Calu3 (cell line): ENCODE measurements around the gene ANKS1B. TPM values are rescaled to one million over a fixed set of nuclear protein-coding genes. Genes with fewer than 3 reads are reported as not detected.

Experiments used
- BruUV-seq: library from RNA; stranded (reverse); fragments of 400-500 nt; replicated peaks from 2 replicates; lab custom pipeline; 2021; lab: Mats Ljungman, UMichigan
- CTCF ChIA-PET: fragments of 300-600 bp; sonication (Branson Sonifier 250); formaldehyde crosslinking; loops from one replicate; lab custom pipeline; 2022; ENCODE audit warnings: antibody characterized with exemption; lab: Charles Lee
- DNase-seq: peaks from one replicate; pipeline ENCODE4 v3.0.0; 2022
- H3K27ac Mint-ChIP-seq: one replicate; pipeline ENCODE4 v1.8.0; 2022; ENCODE audit warnings: mixed read lengths; ENCODE audit not compliant: unreplicated experiment
- H3K27me3 Mint-ChIP-seq: one replicate; pipeline ENCODE4 v1.8.0; 2022; ENCODE audit warnings: mixed read lengths; ENCODE audit not compliant: unreplicated experiment
- H3K36me3 Mint-ChIP-seq: one replicate; pipeline ENCODE4 v1.8.0; 2022; ENCODE audit warnings: mild to moderate bottlenecking, moderate library complexity, mixed read lengths; ENCODE audit not compliant: insufficient read depth, unreplicated experiment
- H3K4me1 Mint-ChIP-seq: one replicate; pipeline ENCODE4 v1.8.0; 2022; ENCODE audit warnings: mild to moderate bottlenecking, low read depth, mixed read lengths; ENCODE audit not compliant: unreplicated experiment
- H3K4me3 Mint-ChIP-seq: one replicate; pipeline ENCODE4 v1.8.0; 2022; ENCODE audit warnings: mild to moderate bottlenecking, low read depth, moderate library complexity, mixed read lengths; ENCODE audit not compliant: unreplicated experiment
- H3K9me3 Mint-ChIP-seq: one replicate; pipeline ENCODE4 v1.8.0; 2022; ENCODE audit warnings: low read depth, mixed read lengths; ENCODE audit not compliant: unreplicated experiment
- CTCF ChIP-seq: fragments of 200-600 bp; IDR thresholded peaks from one replicate; pipeline ENCODE4 v1.8.0; 2022; ENCODE audit warnings: antibody characterized with exemption; ENCODE audit not compliant: unreplicated experiment
- intact Hi-C: fragments of 100-400 bp; cut with micrococcal nuclease; formaldehyde crosslinking; loops from one replicate; pipeline ENCODE4 v1.10.0; 2022; ENCODE audit not compliant: unreplicated experiment
- total RNA-seq: library from RNA; stranded (reverse); gene quantifications from 2 replicates; pipeline ENCODE4 v1.2.3, GENCODE V29; 2022

The ANKS1B gene
- total RNA-seq, 1 experiment from 2014 or later: 1.7 TPM

GRCh38 chr12:99278899-99279298, 705.8 kb downstream of the ANKS1B start:
- H3K27ac Mint-ChIP-seq: no peak overlapping the region
- TF ChIP-seq CTCF: no peak
- BruUV-seq: no TSS peak
- no peak for DNase-seq
- peaks cover 13% of the 10 kb centered on the region for H3K9me3 Mint-ChIP-seq
- H3K4me1 Mint-ChIP-seq: no peaks in the 10 kb centered on the region
- no peak overlapping the region for H3K4me3 Mint-ChIP-seq
- CTCF ChIA-PET: no interaction called here
- H3K36me3 Mint-ChIP-seq: no peaks in the 10 kb centered on the region
- no peaks in the 10 kb centered on the region for H3K27me3 Mint-ChIP-seq
- intact Hi-C loops: no loop called here

GRCh38 chr12:99277591-99278379, 707.0 kb downstream of the ANKS1B start:
- TF ChIP-seq CTCF: no peak
- DNase-seq: no peak
- no TSS peak for BruUV-seq
- H3K4me1 Mint-ChIP-seq: no peaks in the 10 kb centered on the region
- peaks cover 13% of the 10 kb centered on the region for H3K9me3 Mint-ChIP-seq
- no peak overlapping the region for H3K27ac Mint-ChIP-seq
- CTCF ChIA-PET: no interaction called here
- intact Hi-C loops: no loop called here
- H3K36me3 Mint-ChIP-seq: no peaks in the 10 kb centered on the region
- H3K4me3 Mint-ChIP-seq: no peak overlapping the region
- H3K27me3 Mint-ChIP-seq: no peaks in the 10 kb centered on the region

- H3K4me3 Mint-ChIP-seq: no peak overlapping the region
- H3K27ac Mint-ChIP-seq: no peak overlapping the region
- CTCF ChIA-PET: no interaction called here
- intact Hi-C loops: no loop called here
- H3K4me1 Mint-ChIP-seq: no peaks in the 10 kb centered on the region
- H3K9me3 Mint-ChIP-seq: peaks cover 24% of the 10 kb centered on the region
- no peak for TF ChIP-seq CTCF
- BruUV-seq: no TSS peak
- no peaks in the 10 kb centered on the region for H3K36me3 Mint-ChIP-seq
- DNase-seq: no peak
- no peaks in the 10 kb centered on the region for H3K27me3 Mint-ChIP-seq
Observed at GRCh38 chr12:99271071-99271470, 713.7 kb downstream of the ANKS1B start.

GRCh38 chr12:99267038-99267437, 717.7 kb downstream of the ANKS1B start:
- Mint-ChIP-seq H3K9me3 (peaks cover 15% of the 10 kb centered on the region), H3K27me3 (no peaks in the 10 kb centered on the region), H3K36me3 (no peaks in the 10 kb centered on the region), H3K27ac (no peak overlapping the region), H3K4me3 (no peak overlapping the region), H3K4me1 (no peaks in the 10 kb centered on the region)
- TF ChIP-seq CTCF: no peak
- no TSS peak for BruUV-seq
- DNase-seq: no peak
- CTCF ChIA-PET: interaction anchor here (0.7 kb wide), 1 partner anchor 231 kb away, joined by 3 read pairs; no protein-coding TSS in a partner anchor
- intact Hi-C loops: no loop called here
